Progenitor cell of endocrine pancreas (in vitro differentiated cells): ENCODE data around the gene RAD54L2. TPM values are rescaled to one million over a fixed set of nuclear protein-coding genes. Genes with fewer than 3 reads are reported as not detected.

Experiments
- DNase-seq: peaks from one replicate; pipeline ENCODE4 v3.0.0; 2021; ENCODE audit warnings: low spot score; ENCODE audit not compliant: unreplicated experiment
- H3K27ac Mint-ChIP-seq: 2 replicates; pipeline ENCODE4 v1.8.0; 2021; ENCODE audit warnings: mild to moderate bottlenecking, moderate library complexity, mixed read lengths
- H3K27me3 Mint-ChIP-seq: 2 replicates; pipeline ENCODE4 v1.8.0; 2021; ENCODE audit warnings: mixed read lengths
- H3K36me3 Mint-ChIP-seq: 2 replicates; pipeline ENCODE4 v1.8.0; 2022; ENCODE audit warnings: mixed read lengths; ENCODE audit not compliant: insufficient read depth
- H3K4me1 Mint-ChIP-seq: 2 replicates; pipeline ENCODE4 v1.8.0; 2021; ENCODE audit warnings: low read depth, mixed read lengths
- H3K4me3 Mint-ChIP-seq: 2 replicates; pipeline ENCODE4 v1.8.0; 2021; ENCODE audit warnings: low read depth, mild to moderate bottlenecking, moderate library complexity, mixed read lengths
- H3K9me3 Mint-ChIP-seq: 2 replicates; pipeline ENCODE4 v1.8.0; 2021; ENCODE audit warnings: low read depth, mixed read lengths
- CTCF ChIP-seq: fragments of 200-600 bp; sonication (generic); IDR thresholded peaks from one replicate; pipeline ENCODE4 v1.5.0; 2021; ENCODE audit warnings: antibody characterized with exemption, mild to moderate bottlenecking; ENCODE audit not compliant: unreplicated experiment
- total RNA-seq: library from RNA; stranded (reverse); gene quantifications from 2 replicates; pipeline ENCODE4 v1.2.1, GENCODE V29; 2021

The RAD54L2 gene
- total RNA-seq, 1 donor from 2014 or later, result 47.2 TPM

- TF ChIP-seq CTCF, result no peak
- Mint-ChIP-seq H3K4me1 (peaks cover 3% of the 10 kb centered on the region), H3K36me3 (no peaks in the 10 kb centered on the region), H3K4me3 (no peak overlapping the region), H3K27me3 (no peaks in the 10 kb centered on the region), H3K27ac (no peak overlapping the region), H3K9me3 (no peaks in the 10 kb centered on the region)
- no peak for DNase-seq
Measured at GRCh38 chr3:51502562-51502910, 36.0 kb upstream of the RAD54L2 start.

GRCh38 chr3:51503007-51503406 is 35.5 kb upstream of the RAD54L2 start:
- Mint-ChIP-seq H3K4me3 (no peak overlapping the region), H3K27me3 (no peaks in the 10 kb centered on the region), H3K4me1 (peaks cover 3% of the 10 kb centered on the region), H3K27ac (no peak overlapping the region), H3K36me3 (no peaks in the 10 kb centered on the region), H3K9me3 (no peaks in the 10 kb centered on the region)
- TF ChIP-seq CTCF, result no peak
- DNase-seq, result no peak

GRCh38 chr3:51508255-51508654 is 30.3 kb upstream of the RAD54L2 start:
- Mint-ChIP-seq H3K27me3 (no peaks in the 10 kb centered on the region), H3K27ac (no peak overlapping the region), H3K4me3 (no peak overlapping the region), H3K4me1 (peaks cover 4% of the 10 kb centered on the region), H3K9me3 (no peaks in the 10 kb centered on the region), H3K36me3 (no peaks in the 10 kb centered on the region)
- no peak for DNase-seq
- TF ChIP-seq CTCF, result no peak

GRCh38 chr3:51510996-51511395 is 27.5 kb upstream of the RAD54L2 start:
- no peak for TF ChIP-seq CTCF
- H3K4me1 Mint-ChIP-seq, result peaks cover 2% of the 10 kb centered on the region
- H3K36me3 Mint-ChIP-seq, result no peaks in the 10 kb centered on the region
- no peaks in the 10 kb centered on the region for H3K9me3 Mint-ChIP-seq
- H3K27ac Mint-ChIP-seq, result no peak overlapping the region
- H3K27me3 Mint-ChIP-seq, result no peaks in the 10 kb centered on the region
- no peak overlapping the region for H3K4me3 Mint-ChIP-seq
- DNase-seq, result no peak

GRCh38 chr3:51514210-51514609 is 24.3 kb upstream of the RAD54L2 start:
- no peak overlapping the region for H3K27ac Mint-ChIP-seq

More at GRCh38 chr3:51514210-51514609, 24.3 kb upstream of the RAD54L2 start:
- Mint-ChIP-seq H3K4me1 (peaks cover 2% of the 10 kb centered on the region), H3K27me3 (no peaks in the 10 kb centered on the region), H3K4me3 (no peak overlapping the region), H3K36me3 (no peaks in the 10 kb centered on the region), H3K9me3 (no peaks in the 10 kb centered on the region)
- TF ChIP-seq CTCF, result no peak
- DNase-seq, result no peak
